NT2/D1 (cell line): ENCODE measurements around the gene PARVA.
"Not testable (repeated sequence)": the region's sequence is repeated elsewhere in the genome, so short reads cannot be mapped to it uniquely, and the experiment has no call there.

Source experiments
- DNase-seq: peaks from one replicate; pipeline ENCODE4 v3.0.0-alpha.2; 2011; ENCODE audit warnings: low read depth, low spot score
- H3K27me3 ChIP-seq: 2 replicates; pipeline ENCODE4 v1.6.0; 2011; ENCODE audit warnings: mild to moderate bottlenecking; ENCODE audit not compliant: insufficient read length, insufficient read depth
- H3K36me3 ChIP-seq: 2 replicates; pipeline ENCODE4 v1.6.1; 2011; ENCODE audit warnings: mild to moderate bottlenecking, low read length, mixed read lengths; ENCODE audit not compliant: insufficient read depth, insufficient read length
- H3K4me1 ChIP-seq: 2 replicates; pipeline ENCODE4 v1.5.1; 2011; ENCODE audit not compliant: insufficient read depth, insufficient read length
- H3K4me3 ChIP-seq: 2 replicates; pipeline ENCODE4 v1.5.1; 2011; ENCODE audit warnings: low read depth; ENCODE audit not compliant: insufficient read length
- H3K9ac ChIP-seq: 2 replicates; pipeline ENCODE4 v1.6.0; 2011; ENCODE audit warnings: low read depth; ENCODE audit not compliant: insufficient read length
- H3K9me3 ChIP-seq: 2 replicates; pipeline ENCODE4 v1.5.1; 2011; ENCODE audit warnings: mild to moderate bottlenecking, low read length; ENCODE audit not compliant: insufficient read depth
- SUZ12 ChIP-seq: IDR thresholded peaks from 2 replicates; pipeline ENCODE4 v1.6.1; 2011; ENCODE audit not compliant: insufficient read length, insufficient read depth; ENCODE audit errors: extremely low read depth
- YY1 ChIP-seq: IDR thresholded peaks from 2 replicates; pipeline ENCODE4 v1.6.1; 2011; ENCODE audit not compliant: insufficient read length, insufficient read depth
- ZNF274 ChIP-seq: IDR thresholded peaks from 2 replicates; pipeline ENCODE4 v1.6.1; 2011; ENCODE audit warnings: mild to moderate bottlenecking, low read depth, low read length

PARVA gene

GRCh38 chr11:12518606-12519385, 141.4 kb downstream of the PARVA start:
- no peak for DNase-seq
- peaks cover 36% of the 10 kb centered on the region for H3K36me3 ChIP-seq
- no peak overlapping the region for H3K9ac ChIP-seq
- H3K4me3 ChIP-seq, result no peak overlapping the region
- TF ChIP-seq ZNF274 (no peak), SUZ12 (no peak), YY1 (no peak)
- no peaks in the 10 kb centered on the region for H3K9me3 ChIP-seq
- H3K27me3 ChIP-seq, result no peaks in the 10 kb centered on the region
- peaks cover 3% of the 10 kb centered on the region for H3K4me1 ChIP-seq

GRCh38 chr11:12520054-12520453, 142.7 kb downstream of the PARVA start:
- Histone ChIP-seq H3K4me3 (no peak overlapping the region), H3K9me3 (no peaks in the 10 kb centered on the region), H3K4me1 (peaks cover 3% of the 10 kb centered on the region), H3K36me3 (peaks cover 36% of the 10 kb centered on the region), H3K27me3 (no peaks in the 10 kb centered on the region), H3K9ac (no peak overlapping the region)
- DNase-seq, result no peak
- TF ChIP-seq ZNF274 (no peak), SUZ12 (no peak), YY1 (no peak)

GRCh38 chr11:12520576-12520975, 143.2 kb downstream of the PARVA start:
- not testable (repeated sequence) for H3K4me1 ChIP-seq, H3K9ac ChIP-seq

GRCh38 chr11:12523180-12523924, 146.0 kb downstream of the PARVA start:
- no peaks in the 10 kb centered on the region for H3K27me3 ChIP-seq
- TF ChIP-seq ZNF274 (no peak), SUZ12 (no peak), YY1 (no peak)
- no peak overlapping the region for H3K4me3 ChIP-seq
- peaks cover 23% of the 10 kb centered on the region for H3K36me3 ChIP-seq
- H3K9me3 ChIP-seq, result no peaks in the 10 kb centered on the region
- no peaks in the 10 kb centered on the region for H3K4me1 ChIP-seq
- no peak for DNase-seq
- H3K9ac ChIP-seq, result no peak overlapping the region

More at GRCh38 chr11:12520576-12520975, 143.2 kb downstream of the PARVA start:
- H3K9me3 ChIP-seq, H3K27me3 ChIP-seq, H3K4me3 ChIP-seq, DNase-seq: not testable (repeated sequence)
- H3K36me3 ChIP-seq, result peaks cover 36% of the 10 kb centered on the region

- Histone ChIP-seq H3K4me1 (no peaks in the 10 kb centered on the region), H3K9ac (no peak overlapping the region), H3K27me3 (no peaks in the 10 kb centered on the region), H3K36me3 (peaks cover 17% of the 10 kb centered on the region), H3K4me3 (no peak overlapping the region), H3K9me3 (no peaks in the 10 kb centered on the region)
- DNase-seq, result no peak
- TF ChIP-seq YY1, result no peak
- no peak for TF ChIP-seq ZNF274
- no peak for TF ChIP-seq SUZ12
Measured at GRCh38 chr11:12524865-12525264, 147.5 kb downstream of the PARVA start.

- TF ChIP-seq ZNF274, result no peak
- TF ChIP-seq SUZ12, result no peak
- no peak for TF ChIP-seq YY1
- DNase-seq, result no peak
- Histone ChIP-seq H3K9me3 (no peaks in the 10 kb centered on the region), H3K36me3 (peaks cover 11% of the 10 kb centered on the region), H3K4me3 (no peak overlapping the region), H3K4me1 (no peaks in the 10 kb centered on the region), H3K27me3 (no peaks in the 10 kb centered on the region), H3K9ac (no peak overlapping the region)
Measured at GRCh38 chr11:12525466-12526055, 148.2 kb downstream of the PARVA start.

GRCh38 chr11:12526789-12527188, 149.4 kb downstream of the PARVA start:
- H3K4me3 ChIP-seq, result no peak overlapping the region
- no peaks in the 10 kb centered on the region for H3K27me3 ChIP-seq
- no peak overlapping the region for H3K9ac ChIP-seq
- DNase-seq, result no peak
- peaks cover 14% of the 10 kb centered on the region for H3K36me3 ChIP-seq
- TF ChIP-seq YY1 (no peak), SUZ12 (no peak), ZNF274 (no peak)
- H3K9me3 ChIP-seq, result no peaks in the 10 kb centered on the region
- no peaks in the 10 kb centered on the region for H3K4me1 ChIP-seq
